NCI-H1417 (cell line): Measurements from ENCODE around the gene RFNG.

Experiments used
- DNase-seq, 3 experiments: peaks; one replicate each; lab custom pipeline; 2025; lab: John Stamatoyannopoulos, UW

RFNG gene

DNA sequence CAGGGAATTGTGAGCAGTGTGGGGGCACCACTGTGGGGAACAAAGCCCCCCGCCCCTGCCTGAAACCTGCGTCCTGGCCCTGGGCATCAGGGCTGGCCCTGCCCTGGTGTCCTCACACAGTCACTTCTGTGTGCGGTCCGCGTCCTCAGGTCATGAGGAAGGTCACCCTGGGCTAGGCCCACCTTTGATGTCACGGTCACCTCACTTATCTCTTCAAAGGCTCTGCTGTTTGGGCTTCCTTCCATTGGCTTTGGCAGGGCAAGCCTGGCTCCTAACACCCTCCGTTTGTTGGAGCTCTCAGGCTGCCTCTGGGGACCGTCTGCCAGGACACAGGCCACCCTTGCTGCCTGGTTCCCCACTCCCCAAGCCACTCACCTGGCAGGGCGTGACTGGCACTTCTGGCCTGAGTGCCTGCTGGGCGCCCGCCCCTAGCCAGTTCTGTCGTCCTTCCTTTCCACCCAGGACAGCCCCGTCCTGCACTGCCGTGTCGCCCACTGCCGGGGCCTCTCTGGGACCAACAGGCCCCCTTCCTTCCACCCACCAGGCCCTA is 37.8 kb downstream of the RFNG start:
- DNase-seq = no peak

DNA sequence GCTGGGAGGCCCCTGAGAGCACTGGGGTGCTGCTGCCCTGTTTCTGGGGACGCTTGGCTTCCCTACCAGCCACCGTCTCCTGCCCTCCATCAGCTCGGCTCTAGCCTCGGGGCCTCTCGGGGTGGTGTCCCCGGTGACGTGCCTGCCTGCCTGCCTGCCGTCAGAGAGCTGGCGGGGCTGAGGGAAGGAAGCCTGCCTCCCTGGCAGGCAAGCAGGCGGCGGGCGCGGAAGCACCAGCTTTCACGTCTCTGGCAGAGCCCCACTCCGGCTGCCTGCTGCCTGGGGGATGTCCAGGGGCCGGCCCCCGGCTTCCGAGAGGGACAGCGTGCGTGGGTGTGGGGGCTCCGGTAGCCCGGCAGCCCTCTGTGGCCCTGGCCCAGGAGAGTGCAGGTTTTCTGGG is 38.3 kb downstream of the RFNG start:
- DNase-seq = peak in 2 of 3 experiments; percentile 39 to 54

DNA sequence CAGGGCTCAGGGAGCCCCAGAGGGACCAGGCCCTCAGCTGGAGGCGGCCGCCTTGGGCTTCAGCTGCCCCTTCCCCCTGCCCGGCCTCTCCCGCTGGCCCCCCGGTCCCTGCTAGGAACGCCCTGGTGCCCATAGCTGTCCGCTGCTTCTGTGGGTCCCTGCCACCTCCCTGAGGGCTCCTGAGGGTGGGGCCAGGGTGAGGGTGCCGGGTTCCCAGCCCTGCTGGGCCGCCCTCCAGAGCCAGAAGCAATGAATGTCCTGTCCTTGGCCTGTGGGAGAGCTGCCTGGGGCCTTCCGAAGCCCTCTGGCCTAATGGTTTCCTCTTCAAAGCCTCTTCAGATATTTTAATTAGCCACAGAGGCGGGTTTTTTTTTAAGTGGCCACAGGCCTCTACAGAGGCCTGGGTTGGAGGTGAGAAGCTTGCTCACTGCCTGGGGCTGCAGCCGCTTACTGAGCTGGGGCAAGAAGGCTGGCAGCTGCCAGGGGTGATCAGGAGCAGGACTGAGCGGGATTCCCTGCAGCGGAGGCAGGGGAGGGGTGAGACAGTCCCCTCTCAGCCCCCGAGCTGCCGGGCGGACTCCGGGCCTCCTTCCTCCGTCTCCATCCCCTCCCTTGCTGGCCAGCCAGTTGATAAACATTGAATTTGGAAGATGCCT is 38.8 kb downstream of the RFNG start:
- DNase-seq = peak; percentile 68 to 89 (median 71)

DNA sequence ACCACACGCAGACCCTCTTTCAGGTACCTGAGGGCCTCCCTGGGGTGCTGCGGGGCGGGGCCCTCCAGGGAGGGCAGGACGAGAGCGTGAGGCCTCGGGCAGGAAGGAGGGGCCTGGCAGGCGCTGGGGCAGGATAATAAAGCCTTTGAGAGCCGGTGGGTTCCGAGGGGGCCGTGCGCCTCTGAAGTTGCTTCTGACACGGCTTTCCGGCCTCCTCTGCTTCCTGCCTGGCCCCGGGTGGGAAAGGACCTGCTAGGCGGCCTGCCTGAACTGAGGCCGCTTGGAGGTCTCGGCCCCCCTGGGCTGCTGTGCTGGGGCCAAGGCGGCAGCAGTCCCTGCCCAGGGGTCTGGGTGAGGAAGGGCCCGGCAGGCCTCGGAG is 39.4 kb downstream of the RFNG start:
- peak in 1 of 3 experiments; percentile 37 for DNase-seq

DNA sequence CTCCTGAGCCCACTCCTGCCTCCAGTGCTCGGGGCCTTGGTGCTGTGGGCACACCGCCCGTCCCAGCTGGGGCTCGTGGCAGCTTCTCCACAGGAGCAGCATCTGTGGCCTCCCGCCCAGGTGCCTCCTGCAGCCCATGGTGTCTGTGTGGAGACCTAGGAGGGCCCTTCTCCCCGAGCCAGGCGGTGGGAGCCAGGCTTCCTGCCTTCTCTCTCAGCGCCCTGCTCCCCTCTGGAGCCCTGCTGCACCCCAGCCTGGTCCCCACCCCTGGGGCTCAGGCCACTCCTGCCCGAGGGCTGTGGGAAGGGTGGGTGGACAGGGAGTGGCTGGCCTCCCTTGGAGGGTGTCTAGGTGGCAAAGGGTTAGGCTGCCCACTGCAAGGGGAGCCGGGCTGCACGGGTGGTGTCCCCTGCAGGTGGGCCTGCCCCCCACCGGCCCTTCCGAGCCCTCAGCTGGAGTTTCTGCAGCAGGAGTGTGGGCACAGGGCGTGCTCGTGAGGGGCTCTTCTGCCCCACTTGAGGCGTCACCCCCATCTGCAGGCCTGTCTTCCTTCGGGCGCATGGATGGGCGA is 39.9 kb downstream of the RFNG start:
- DNase-seq = no peak

DNA sequence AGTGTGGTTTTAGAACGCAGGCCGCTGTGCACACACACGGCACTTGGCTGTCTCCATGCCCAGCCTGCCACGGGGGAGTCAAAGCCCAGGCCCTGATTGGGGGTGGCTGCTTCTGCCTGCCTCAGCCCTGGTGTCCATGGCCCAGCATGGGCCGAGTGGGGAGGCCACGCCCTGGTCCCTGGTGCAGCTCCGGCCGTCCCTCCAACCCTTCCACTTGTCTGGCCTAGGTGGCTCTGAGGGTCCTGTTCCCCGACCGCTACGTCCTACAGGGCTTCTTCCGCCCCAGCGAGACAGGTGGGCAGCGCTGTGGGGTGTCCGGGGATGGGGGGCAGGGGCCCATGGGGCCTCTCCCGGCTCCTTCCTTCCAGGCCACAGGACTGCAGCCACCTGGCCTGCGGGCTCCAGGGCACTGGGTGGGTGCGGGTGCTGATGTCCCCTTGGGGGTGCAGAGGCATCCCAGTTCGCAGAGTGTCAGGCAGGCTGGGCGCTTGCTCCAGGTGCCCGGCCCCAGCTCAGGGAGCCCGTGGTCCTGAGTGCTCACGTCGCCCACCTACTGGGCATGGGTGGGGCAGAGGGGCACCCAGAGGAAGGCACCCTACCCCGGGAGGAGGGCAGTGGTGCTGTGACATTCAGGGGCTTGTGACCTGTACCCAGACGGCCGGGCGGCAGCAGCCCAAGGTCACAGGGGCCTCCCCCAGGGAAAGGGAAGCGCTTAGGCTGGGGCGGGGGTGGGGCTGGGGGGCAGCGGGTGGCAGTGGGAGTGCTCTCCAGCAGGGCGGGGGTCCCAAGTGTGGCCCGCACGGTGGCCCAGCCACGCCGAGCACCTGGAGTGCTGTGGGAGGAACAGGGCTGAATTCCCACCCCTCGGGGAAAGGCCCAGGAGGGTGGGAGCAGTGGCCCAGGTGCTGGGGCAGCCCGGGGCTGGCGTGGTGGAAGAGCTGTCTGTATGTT is 40.8 kb downstream of the RFNG start:
- DNase-seq = no peak

DNA sequence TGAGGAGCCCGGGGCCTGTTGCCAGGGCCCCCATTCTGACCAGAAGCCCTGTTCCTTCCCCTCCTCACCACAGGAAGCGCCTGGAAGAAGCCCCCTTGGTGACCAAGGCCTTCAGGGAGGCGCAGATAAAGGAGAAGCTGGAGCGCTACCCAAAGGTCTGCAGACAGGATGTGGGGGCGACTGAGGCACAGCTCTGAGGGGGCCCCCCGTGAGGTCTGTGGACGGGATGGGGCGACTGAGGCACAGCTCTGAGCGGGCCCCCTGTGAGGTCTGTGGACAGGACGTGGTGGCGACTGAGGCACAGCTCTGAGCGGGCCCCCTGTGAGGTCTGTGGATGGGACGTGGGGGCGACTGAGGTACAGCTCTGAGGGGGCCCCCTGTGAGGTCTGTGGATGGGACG is 42.2 kb downstream of the RFNG start:
- DNase-seq = no peak

DNA sequence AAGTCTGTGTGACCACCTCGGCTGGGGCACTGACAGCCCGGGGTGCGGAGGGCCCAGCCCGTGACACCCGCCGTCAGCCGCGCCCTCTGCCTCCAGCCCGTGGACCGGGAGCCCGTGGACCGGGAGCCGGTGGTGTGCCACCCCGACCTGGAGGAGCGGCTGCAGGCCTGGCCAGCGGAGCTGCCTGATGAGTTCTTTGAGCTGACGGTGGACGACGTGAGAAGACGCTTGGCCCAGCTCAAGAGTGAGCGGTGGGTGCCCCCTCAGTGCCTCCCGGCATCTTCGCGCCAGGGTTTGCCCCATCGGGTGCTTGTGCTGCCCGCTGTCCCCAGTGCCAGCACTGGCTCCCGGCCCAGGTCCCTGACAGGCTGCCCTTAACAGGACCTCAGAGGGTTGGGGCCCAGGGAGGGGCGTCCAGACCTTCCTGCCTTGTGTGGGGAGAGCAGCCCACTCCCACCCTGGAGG is 42.6 kb downstream of the RFNG start:
- no peak for DNase-seq

DNA sequence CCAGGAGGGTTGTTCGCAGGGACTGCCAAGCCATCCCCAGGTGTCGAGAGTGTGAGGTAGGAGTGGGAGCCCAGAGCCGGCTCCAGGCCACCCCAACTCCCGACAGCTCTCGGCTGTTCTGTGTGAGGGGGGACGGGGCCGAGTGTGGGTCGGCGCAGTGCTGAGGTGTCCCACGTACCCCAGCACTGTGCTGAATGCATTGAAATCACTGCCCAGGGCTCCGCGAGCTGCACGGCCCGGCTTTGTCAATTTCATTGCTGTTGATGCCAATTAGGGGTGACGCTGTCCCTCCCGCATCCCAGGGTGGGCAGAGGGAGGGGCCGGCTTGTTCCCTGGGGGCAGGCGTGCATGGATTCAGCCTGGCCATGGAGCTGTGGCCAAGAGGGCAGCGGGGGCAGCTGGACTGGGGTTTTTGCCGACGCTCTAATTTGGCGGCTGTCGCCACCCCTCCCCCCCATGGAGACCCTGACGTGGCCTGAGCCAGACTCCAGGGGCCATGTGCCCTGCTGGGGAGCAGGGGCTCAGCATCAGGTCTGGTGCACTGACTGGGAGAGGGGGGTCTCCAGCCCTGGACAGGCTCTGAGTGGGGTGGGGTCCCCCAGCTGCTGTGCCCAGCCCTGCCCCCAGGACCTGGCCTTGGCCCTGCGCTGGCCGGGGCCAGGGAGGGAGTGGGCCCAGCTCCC is 43.2 kb downstream of the RFNG start:
- DNase-seq = no peak

DNA sequence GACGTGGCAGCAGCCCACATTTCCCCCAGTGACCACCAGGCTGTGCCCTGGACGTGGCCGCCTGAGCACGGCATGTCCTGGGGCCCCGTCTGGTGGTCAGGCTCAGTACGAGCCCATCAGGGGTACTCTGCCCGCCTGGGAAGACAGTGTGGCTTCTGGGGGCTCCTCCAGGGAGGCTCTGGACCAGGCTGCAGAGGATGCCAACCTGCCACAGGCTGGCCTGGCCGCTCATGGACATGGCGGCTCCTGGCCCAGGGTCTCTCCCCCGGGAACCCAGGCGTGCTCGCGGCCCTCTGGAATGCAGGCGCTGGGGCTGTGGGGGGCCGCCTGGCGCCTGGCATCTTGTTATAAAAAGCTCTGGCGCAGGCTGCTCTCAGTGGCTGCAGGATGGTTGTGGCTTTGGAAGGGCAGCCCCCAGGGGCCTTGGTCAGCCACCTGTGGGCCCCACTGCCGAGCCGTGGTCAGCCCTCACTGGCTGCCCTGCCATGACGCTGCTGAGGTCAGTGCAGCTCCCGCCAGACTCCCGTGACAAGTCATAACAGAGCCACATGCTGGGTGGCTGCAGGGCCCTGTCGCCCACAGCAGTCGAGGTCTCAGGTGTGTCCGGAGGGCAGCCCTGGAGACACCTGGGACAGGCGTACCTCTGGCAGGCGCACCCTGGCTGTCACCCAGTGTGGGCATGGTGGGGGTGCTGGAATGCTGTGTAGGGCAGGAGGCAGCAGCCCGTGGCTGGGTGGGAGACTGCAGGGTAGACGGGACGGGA is 43.9 kb downstream of the RFNG start:
- DNase-seq = no peak

DNA sequence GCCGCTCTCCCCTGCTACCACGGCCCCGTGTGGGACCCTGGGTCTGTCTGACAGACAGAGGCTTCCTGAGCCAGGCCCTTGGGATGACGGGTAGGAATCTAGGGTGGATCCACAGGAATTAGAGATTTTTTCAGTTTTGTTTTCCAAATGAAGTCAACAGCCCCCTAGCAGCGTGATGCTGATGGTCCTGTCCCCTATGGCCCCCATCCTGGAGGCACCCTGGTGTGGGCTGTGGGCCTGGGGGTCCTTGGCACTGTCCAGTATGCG is 44.5 kb downstream of the RFNG start:
- no peak for DNase-seq

DNA sequence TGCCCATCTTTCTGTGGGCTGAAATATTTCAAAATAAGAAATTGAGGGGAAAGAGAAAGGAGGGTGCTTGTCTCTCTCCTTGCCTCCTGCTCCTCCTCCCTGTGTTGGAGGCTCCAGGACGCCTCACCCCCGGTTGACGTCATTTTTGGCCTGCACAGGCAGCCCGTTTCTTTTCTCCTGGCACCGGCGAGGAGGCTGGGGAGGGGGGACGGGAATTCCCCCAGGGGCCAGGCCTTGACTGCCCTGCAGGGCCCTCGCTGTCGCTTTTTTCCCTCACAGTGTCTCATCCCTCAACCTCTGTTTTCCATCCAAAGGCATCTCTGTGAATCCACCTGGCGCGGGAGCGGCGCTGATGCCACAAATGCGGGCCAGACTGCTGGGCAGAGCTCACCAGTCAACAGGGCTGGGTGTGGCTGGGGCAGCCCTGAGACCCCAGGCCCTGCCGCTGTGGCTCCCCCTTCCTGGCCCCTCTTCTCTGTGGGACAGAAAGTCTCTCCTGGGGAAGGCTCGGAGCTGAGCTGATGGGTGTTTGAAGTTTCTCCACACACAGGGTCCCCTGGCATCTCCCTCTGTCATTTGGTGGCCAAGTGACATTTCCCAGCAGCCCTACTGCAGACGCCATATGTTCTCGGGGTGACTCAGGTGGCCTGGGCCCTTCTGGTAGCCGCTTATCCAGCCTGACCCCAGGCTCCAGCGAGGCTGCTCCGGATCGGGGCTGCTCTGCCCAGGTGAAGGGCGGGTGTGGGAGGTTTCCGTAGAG is 45.0 kb downstream of the RFNG start:
- DNase-seq = no peak

DNA sequence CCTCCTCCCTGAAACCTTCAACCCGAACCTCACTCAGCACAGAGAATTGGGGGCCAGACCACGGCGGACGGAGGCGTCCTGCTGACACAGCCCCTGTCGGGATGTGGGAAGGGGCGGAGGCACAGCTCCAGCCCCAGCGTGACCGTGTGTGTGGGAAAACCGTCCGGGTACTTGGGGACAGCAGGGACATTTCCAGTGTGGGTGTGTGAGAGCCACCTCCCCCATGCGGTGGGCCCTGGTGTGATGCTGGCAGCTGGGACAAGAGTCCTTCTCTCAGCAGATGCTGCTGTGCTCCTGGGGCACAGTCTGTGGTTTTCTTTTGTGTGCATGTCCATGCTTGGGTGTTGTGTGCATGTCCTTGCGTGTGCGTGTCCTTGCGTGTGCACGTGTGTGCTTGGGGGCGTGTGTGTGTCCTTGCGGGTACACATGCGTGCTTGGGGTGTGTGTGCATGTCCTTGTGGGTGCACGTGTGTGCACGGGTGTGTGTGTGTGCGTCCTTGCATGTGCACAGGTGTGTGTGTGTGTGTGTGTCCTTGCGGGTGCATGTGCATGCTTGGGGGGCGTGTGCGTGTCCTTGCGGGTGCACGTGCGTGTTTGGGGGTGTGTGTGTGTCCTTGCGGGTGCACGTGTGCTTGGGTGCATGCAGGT is 45.8 kb downstream of the RFNG start:
- DNase-seq = no peak

DNA sequence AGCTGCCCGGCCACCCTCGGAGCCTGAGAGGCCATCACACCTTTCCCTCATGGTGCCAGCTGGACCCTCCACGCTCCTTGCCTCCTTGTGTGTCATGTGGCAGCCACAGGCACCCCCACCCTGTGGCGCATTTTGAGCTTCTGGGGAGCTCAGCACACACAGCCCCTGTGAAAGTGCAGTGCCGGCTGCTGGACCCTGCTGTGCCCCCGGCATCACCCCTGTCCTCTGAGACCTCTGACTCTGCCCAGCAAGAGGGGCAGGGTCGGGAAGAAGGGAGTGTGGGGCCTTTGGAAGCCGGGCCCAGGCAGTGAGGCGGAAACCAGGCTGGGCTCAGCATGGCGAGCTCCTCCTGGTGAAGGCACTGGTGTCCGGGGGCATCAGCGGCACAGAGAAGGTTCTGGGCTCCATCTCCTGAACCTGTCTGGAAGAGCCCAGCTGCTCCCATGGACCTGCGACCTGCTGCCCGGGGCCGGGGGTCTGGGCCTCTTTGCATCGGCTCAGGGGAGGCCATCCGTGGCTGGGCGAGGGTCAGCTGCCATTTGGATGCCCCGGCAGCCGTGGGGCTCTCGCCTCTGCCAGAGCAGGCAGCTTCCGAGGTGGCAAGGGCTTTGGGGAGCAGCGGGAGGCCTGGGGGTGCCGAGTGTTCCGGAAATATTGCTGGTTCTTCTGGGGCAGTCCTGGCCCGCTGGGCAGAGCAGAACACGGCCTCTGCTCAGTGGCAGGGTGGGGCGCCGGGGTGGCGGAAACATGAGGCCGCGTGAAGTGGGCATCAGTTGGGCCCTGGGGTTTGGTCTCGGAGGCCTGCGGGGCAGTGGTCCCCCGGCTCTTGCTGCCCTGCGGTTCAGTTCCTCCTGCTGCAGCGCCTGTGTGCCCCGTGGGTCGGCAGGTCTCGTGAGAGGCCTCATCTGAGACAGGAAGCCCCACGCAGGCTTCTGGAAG is 46.8 kb downstream of the RFNG start:
- no peak for DNase-seq

DNA sequence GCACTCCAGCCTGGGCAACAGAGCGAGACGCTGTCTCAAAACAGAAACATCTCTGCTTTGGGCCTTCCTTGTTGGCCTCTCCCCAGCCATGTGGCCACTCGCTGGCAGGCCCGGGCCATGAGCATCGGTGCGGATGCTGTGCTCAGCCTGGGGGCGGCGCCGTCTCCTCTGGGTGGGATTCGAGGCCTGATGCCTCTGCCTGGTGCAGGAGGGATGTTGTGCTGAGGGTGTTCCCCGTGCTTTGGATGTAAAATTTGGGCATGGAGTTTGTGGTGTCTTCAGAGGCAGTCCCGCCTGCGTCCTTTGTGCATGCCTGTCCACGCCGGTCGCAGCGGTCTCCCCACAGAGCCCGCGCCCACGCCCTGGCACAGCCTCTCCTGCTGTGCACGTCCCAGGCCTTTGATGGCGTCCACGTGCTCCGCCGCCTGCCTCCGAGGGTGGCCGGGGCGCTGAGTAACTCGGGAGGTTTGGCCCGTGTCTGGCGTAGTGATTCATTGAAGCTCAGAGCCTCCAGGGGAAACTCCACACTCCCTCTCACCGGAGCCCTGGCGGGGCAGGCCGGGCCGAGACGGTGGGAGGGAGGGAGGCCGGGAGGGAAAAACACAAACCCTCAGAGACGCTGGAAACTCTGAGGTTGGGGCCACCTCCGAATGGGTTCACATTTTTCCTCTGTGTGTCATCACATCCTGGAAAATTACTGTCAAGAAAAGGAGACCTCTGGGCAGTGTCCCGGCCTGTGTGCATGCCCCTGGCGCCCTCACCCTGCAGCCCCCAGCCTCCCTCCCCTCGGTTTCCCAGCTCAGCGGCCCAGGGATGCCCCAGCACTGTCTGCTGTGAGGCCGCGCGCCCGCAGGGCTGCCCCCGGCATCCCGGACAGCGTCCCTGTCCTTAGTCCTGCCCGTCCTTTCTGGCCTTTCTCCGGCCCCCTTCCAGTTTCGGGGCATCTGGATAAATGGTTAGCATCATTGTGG is 47.9 kb downstream of the RFNG start:
- no peak for DNase-seq

DNA sequence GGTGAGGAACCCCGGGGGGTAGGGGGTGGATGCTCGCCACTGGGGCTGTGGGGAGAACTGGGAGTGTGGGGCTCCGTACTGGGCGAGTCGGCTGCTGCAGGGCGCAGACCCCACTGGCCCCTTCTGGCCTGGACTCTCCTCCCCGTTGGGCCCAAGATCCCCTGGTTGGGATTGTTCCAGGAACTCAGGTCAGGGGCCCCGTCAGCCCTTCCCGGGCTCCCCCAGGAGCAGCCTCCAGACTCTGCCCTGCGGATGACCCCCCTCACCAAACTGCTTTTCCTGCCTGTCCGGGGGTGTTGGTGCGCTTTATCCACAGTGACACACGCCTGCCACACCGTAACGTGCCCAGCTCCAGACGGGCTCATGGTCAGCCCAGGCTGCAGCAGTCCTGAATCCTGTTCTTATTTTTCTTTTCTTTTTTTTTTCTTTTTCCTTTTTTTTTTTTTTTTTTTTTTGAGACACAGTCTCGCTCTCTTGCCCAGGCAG is 50.0 kb downstream of the RFNG start:
- no peak for DNase-seq

DNA sequence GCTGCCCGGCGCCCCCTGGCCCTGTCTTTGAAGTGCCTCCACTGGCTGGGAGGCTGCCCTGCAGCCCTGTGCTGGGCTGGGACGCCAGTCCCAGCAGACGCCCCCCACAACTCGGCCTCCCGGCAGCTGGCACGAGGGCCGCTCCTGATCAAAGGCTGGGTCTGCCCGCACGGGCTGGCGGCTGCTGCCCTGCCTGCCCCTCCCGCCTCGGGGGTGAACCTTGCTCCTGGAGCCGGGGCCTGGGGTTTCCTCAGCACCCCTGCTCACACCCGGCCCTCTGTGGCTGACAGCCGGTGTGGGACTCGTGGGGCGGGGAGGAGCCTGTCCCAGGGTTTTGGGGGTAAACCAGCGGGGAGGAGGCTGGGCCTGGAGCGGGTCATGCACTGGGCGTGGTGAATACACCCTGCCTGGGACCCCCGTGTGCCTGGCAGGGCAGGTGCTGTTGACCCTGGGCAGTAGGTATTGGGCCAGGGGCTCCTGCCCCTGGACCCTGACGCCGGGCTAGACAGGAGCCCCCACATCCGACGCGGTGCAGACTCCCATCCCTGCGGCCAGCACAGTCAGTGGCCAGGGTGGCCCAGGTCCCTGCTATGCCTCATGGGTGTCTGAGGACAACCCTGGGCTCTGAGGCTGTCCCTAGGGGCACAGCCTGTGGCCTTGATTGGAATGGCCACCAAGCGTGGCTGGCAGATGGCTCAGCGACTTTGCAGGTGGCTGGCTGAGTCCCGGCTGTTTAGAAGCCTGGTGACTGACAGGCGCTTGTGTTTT is 50.6 kb downstream of the RFNG start:
- DNase-seq = peak in 1 of 3 experiments; percentile 3
